Stimulated activated CD4-positive, alpha-beta T cell treated with anti-CD3 and anti-CD28 coated beads, Interleukin-4, amount 100 ng/mL, for 4 hours (primary cell): ENCODE measurements around the gene LGR4.
"Not testable (repeated sequence)": the region's sequence is repeated elsewhere in the genome, so short reads cannot be mapped to it uniquely, and the experiment has no call there.

Source experiments
- DNase-seq, 2 experiments: peaks; one replicate each; pipeline ENCODE4 v3.0.0-alpha.2; 2020

Gene LGR4, protein sequence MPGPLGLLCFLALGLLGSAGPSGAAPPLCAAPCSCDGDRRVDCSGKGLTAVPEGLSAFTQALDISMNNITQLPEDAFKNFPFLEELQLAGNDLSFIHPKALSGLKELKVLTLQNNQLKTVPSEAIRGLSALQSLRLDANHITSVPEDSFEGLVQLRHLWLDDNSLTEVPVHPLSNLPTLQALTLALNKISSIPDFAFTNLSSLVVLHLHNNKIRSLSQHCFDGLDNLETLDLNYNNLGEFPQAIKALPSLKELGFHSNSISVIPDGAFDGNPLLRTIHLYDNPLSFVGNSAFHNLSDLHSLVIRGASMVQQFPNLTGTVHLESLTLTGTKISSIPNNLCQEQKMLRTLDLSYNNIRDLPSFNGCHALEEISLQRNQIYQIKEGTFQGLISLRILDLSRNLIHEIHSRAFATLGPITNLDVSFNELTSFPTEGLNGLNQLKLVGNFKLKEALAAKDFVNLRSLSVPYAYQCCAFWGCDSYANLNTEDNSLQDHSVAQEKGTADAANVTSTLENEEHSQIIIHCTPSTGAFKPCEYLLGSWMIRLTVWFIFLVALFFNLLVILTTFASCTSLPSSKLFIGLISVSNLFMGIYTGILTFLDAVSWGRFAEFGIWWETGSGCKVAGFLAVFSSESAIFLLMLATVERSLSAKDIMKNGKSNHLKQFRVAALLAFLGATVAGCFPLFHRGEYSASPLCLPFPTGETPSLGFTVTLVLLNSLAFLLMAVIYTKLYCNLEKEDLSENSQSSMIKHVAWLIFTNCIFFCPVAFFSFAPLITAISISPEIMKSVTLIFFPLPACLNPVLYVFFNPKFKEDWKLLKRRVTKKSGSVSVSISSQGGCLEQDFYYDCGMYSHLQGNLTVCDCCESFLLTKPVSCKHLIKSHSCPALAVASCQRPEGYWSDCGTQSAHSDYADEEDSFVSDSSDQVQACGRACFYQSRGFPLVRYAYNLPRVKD

DNA sequence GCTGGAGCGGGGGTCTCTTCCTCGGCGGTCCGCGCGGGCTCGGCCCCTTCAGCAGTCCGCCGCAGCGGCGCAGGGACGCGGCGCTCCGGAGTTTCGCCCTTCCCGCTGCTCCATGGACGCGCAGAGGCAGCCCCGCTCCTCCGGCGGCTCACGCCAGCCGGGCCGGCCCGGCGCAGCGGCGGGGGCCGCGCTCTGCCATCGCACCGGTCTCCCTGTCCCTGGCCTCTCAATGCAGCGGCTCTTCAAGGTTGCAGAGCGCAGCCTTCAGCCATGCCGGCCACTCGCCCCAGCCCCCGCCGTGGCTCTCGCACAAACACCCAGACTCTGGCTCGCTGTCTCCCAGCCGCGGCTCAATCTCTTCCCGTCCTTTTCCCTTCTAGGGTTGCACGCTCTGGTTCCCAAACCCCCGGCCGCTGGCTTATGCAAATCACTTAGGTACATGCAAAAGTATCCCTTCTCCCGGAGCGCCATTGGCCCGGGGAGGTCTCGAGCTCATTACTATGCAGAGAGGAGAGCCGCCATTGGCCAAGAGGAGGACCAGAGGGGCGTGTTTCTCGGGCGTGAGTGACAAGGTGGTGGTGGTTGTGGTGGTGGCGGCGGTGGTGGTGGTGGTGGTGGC, at the start of gene LGR4:
TSS of gene LGR4 (minus strand) at position 393 of the 619 bp plus-strand sequence. CDS start 488 bp downstream, outside the sequence.
- DNase-seq: peak; percentile 61 to 72

DNA sequence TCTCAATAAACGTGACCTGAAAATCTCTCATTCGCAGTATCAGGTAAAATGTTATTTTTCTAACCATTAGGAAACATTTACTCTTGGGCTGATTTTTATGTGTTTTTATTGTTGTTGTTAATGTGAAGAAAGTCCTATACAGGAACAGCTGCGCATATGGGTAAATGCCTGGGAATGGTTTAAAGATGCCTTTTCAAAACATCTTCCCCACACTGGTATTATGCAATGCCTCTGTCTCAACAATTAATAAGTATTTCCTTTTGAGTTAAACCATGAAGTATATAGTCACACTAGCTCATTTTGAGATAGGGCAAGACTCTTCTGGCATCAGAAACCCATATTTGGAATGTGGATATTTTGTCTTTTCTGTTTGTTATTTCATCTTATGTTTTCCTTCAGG, 47.6 kb upstream of the LGR4 start:
- DNase-seq: no peak

DNA sequence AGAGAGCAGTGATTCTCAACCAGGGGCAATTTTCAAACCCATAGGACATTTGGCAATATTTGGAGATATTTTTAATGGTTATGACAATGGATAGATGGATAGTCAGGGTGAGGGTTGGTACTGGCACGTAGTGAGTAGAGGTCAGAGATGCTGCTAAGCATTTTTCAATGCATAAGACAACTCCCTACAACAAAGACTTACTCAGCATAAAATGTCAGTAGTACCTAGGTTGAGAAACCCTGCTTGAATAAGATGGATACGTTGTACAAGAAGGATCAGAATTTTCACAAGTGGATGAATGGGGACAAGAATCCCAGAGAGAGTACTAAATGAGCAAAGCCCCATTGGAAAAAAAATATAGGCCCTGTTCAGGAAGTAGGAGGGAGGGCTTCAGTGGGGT, 45.9 kb upstream of the LGR4 start:
- DNase-seq: no peak

DNA sequence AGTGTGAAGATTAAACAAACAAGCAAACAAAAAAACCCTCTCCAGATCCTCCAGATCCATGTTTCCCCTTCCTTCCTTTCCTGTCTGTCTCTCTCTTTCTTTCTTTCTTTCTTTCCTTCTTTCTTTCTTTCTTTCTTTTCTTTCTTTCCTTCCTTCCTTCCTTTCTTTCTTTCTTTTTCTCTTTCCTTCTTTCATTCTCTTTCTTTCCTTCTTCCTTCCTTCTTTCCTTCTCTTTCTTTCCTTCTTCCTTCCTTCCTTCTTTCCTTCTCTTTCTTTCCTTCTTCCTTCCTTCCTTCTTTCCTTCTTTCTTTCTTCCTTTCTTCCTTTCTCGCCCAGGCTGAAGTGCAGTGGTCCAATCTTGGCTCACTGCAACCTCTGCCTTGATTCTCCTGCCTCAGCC, 44.9 kb upstream of the LGR4 start:
- not testable (repeated sequence) for DNase-seq

DNA sequence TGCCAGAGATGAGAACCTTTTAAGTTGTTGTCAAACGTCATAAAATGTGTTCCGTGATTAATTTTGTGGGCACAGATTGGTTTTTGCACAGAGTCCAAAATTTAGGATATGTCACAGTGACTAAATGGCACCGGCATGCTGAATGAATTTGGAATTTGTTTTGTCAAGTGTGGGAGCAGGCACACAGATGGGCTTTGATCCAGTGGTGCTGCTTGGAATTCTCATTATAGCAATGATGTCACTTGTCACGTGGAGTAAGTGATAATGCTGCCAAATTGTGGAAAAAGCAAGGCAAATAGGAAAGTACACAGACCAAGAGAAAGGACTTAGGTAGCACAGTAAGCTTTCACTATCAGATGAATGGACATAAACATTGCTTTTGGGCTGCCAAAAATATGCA, 42.0 kb upstream of the LGR4 start:
- no peak for DNase-seq

DNA sequence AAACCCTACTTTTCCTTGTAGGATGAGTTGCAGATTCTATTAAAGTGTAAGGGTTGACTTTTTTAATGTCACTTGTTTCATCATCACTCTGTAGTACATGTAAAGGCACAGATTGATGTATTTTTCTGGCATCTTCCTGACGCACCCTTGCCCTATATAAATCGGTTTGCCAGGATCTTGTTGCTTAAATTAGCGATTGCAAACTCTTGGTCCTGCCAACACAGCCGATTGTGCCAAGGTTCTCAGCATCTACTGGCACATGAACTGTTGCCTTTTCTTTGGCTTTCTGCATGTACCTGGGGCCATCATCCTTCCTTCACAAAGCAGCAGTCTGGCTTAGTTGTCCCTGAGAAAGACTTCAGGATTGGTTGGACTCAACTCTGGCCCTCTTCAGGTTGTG, 41.5 kb upstream of the LGR4 start:
- no peak for DNase-seq

DNA sequence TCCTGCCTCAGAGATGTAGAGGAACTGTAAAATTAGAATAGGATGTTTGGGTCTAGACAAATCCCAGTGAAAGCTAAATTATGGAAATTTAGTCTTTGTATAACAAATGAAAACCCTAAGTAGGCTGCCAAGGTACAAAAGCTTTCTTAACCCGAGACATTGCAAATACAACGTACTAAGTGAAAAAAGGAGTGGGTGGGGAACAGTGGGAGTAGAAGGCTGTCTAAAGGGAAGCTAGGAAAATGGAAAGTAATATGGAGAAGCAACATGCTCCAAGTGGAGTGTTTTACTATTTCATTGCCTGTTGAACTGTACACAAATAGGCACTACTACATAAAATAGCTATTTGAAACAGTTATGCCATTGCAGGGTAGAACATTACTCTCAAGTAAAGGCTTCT, 40.8 kb upstream of the LGR4 start:
- no peak for DNase-seq

DNA sequence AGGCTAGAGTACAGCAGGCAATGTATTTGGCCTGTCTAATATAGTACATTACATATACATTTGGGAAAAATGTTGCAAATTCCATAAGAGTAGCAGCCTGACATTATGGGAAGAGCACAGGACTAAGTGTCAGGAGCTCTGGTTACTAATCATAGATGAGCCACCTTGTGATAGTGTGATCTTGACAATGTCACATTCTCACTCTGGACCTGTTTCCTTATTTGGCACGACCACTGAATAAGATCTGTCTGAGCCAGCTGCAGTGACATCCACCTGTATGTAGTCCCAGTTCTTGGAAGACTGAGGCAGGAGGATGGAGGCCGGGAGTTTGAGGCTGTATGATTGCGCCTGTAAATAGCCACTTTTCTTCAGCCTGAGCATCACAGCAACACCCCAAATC, 39.6 kb upstream of the LGR4 start:
- no peak for DNase-seq

DNA sequence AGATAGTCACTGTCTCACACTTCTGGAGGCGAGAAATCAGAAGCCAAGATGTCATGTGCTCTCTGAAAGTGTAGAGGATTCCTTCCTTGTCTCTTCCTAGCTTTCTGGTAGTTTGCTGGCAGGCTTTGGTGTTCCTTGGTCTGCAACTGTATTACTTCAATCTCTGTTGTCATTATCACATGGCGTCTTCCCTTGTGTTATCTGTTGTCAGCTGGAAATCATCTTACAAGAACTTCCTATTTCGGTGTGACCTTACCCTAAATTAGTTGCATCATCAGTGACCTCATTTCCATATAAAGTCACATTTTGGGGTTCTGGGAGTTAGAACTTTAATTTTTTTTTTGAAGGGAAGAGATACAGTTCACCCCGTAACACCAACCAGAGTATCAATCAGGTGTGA, 37.3 kb upstream of the LGR4 start:
- DNase-seq: no peak

DNA sequence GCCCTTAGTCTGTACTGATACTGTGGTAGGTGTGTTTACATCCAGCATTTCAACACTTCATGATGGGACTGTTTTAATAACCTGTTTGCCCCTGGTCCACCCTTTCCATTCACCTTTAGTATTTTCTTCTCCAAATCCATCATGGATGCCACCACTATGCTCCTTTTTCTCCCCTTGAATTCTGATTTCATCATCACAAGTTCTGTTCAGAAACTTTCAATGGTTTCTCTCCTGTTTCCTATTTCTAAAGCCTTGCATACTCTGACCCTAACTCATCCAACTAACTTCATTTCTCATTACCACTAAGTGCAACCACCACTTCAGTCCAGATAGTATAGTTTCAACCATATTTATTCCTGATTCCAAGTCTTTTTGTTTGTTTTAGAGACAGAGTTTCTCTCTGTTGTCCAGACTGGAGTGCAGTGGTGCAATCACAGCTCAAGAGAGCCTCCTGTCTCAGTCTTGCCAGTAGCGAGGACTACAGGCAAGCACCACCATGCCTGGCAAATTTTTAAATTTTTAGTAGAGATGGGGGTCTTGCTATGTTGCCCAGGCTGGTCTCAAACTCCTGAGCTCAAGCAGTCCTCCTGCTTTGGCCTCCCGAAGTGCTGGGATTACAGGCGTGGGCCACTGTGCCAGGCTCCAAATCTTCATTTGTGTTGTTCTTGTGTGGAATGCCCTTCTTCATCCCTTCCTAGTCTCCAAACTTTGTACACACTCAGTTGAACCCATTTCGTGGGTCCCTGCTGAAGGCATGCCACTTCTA, 35.1 kb upstream of the LGR4 start:
- DNase-seq: no peak

DNA sequence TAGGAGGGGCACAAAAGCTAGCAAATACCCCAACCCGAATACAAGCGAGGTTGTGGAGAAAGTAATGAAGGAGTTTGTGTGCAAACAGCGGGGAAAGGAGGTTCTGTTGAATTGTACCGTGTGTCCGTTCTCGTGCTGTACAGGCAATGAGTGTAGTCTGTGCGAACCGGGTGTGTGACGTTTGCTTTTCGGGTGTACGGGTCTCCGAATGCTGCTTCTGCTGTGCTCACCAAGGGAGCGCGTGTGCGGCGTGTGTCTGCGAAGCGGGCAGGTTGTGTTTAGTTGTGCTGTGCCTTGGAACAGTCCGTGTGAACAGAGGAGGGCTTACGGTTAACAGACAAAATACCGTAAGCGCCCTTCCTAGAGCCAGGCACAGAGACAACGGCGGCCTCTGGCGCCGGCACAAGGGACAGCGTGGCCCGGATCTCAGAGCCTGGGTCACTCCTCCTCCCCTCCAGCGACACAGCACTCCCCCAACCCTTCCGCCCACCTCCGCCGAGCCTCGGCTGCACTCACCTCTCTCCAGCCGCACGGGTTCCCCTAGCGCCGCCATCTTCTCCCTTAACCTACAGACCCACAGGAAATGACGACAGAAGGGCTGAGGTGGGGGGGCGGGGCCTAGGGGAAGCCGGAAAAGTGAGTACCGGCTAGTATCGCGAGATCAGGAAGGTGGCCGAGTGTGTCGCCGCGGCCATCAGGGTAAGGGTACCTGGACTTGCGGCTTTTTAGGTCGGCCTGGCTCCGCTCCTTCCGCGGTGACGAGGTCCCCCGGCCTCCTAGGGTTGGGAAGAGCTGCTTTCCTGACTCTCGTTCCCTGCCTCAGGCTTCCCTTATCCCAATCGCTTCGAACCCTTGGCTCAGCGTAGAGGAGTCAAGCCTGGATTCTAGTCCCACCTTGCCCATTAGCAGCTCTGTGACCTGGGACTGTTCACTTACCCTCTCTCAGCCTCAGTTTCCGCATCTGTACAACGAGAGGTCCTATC, 33.9 kb upstream of the LGR4 start, which contains the start of gene LIN7C:
TSS of gene LIN7C (minus strand) at position 570 of the 983 bp plus-strand sequence. CDS start at position 553, 17 bp downstream.
- DNase-seq: peak; percentile 93 to 94

DNA sequence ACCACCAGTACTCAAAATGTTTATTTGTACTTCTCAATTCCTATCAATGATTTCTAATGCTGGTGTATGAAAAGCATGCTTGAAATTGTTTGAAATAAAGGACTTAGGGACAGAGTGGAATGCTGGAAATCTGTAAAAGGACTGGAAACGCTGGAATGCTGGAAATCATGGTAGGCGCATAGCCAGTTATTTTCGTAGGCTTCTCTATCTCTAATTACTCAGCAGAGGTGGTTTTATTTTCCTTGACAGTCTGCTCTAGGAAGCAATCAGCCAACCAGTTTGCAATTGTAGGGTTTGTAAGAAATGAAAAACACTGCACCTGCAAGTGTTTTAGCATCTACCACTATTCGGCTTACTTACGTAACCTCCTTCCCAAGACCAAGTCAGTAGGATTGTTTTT, 33.2 kb upstream of the LGR4 start:
- no peak for DNase-seq

DNA sequence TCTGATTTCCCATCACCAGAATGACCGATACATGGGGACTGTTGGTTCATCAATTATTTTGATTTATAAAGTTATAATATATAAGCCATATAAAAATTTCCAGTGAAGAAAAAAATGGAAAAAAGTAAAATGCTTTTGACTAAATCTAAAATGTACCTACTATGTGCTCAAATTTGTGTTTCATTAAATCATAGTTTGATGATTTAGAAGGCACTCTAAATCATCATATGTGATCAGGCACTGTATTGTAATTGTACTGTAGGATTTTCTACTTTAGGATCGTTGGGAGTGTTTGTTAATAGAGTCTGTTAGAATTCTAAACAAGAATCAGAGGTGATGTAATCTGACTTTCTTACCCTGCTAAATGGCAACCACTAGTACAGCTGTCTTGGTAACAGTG, 31.6 kb upstream of the LGR4 start:
- DNase-seq: no peak

DNA sequence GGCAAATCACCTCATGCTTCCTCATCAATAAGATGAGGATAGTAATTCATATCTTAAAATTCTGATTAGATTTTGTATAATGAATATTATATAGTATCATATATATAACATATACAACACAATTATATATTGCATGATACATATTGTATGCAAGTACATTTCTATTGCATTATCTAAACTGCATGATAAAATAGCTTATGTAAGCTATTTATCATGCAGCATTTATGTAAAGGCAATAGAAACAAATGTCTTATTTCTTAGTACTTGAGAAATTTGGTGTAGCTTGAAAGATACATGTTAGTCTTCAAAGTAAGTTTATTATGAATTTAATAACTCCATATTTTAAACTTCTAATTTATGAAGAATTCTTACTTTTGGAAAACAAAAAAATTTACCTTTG, 28.5 kb upstream of the LGR4 start:
- no peak for DNase-seq

DNA sequence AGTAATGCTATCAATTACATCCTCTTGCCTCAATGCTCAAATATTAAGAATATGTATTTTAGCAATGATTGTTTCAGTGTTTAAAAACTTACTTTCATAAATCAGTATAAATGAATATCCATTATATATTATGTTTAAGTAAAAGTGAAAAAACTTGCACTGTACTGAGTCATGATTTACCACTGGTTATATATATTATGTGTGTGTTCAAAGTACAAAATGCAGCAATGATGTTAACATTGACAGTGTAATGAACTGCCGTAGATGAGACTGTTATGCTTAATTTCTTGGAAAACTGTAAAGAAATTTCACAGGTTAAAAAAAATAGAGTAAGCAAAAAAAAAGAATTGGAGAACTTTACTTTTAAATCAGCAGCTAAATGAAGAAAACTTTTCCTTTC, 25.3 kb upstream of the LGR4 start:
- DNase-seq: no peak

DNA sequence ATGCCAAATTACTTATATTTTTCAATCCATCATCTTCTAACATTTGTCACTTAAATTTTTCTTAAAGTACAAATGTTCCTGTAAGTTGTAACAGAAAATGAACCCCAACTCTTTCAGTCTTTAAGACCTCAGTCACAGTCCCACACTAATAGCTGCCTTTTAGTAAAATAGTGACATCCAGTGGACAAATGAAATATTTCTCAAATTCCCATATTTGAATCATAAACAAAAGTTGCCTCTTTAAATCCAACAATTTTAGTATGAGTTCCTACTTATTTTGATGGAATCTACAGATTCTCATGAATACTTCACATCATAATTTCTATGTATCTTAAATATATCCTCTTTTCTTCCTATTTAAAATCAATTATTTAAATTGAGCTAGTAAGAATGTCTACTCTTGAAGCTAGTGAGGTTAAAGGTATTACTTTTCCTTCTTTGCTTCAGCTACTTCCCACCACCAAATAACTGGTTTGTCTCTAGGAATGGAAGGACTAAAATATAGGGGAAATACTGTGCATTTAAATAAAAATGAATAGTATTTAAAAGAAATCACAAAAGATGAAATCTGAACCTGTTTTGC, 24.8 kb upstream of the LGR4 start:
- DNase-seq: no peak

DNA sequence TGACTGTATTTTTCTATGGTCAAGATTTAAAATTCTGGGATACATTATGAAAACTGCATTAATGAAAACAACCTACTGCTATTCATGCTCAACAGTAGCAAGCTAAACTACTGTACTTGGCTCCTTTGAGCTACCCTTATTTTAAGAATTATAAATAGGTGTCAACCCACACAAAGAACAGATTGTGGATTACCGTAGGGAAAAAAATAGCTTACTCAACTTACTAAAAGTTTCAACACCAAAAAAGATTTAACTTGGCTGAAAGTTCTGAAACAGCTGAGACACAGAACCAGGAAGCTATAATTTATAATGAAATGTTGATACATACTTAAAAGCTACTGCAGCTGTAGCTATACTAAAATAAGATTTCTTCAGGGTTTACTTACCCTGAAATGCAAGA, 23.9 kb upstream of the LGR4 start:
- DNase-seq: no peak

DNA sequence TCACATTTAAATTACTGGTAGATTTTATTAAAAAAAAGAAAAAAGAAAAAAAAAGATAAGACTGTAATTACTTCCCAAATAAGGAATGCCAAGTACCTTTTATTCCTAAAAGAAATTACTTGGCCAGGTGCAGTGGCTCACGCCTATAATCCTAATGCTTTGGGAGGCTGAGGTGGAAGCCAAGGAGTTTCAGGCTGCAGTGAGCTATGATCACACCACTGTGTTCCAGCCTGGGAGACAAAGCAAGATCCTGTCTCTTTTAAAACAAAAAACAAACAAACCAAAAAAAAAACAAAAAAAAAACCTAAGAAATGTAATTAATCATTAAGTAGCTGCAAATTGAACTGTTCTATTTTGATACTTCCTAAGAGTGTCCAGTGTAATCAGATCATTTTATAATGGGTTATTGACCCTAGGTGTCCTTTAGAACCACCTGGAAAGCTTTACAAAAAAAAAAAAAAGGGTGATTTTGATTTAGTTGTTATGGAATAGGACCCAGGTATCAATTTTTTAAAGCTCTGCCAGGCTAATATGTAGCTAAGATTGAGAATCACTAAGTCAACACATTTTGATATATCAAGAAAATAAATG, 23.2 kb upstream of the LGR4 start:
- DNase-seq: no peak

DNA sequence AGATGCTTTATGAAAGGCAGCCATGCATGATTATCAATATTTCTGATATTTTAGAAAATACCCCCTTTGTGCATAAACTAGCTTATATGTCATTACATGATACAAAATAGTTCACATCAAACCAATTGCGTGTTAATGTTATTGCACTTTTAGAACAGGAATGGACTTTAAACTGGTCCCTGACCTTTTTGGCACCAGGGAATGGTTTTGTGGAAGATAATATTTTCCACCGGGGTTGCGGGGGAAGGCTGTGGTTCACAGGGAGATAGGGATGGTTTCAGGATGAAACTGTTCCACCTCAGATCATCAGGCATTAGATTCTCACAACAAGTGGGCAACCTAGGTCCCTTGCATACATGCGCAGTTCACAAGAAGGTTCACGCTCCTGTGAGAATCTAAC, 16.5 kb upstream of the LGR4 start:
- no peak for DNase-seq

DNA sequence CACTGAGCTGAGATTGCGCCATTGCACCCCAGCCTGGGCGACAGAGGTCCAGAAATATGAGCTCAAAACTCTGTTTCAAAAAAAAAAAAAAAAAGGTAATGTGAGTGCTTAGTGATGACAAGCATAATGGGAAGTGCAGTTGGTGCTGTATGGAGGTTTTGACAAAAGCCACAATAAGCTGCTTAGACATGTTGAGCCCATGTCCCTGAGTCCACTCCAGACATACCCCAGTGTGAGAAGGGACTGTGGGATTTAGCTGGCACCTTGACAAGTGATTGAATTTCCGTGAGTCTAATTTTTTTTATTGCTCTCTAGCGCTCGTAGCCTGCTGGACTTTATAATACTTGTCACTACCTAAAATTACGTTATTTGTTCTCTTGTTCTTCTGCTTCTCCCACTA, 15.1 kb upstream of the LGR4 start:
- no peak for DNase-seq
